Measurements from ENCODE around the gene NDNF.

The NDNF gene

GRCh38 chr4:121011780-121012340 lies 60.5 kb downstream of the NDNF start:
- no peak for DNase-seq

- DNase-seq: no peak
These were observed 61.2 kb downstream of the NDNF start for GRCh38 chr4:121011138-121011537.

GRCh38 chr4:121009578-121010478 lies 62.5 kb downstream of the NDNF start:
- no peak for DNase-seq

GRCh38 chr4:121007660-121008059 lies 64.7 kb downstream of the NDNF start:
- no peak for DNase-seq

- DNase-seq: no peak
These were observed 68.5 kb downstream of the NDNF start for GRCh38 chr4:121003863-121004262.

GRCh38 chr4:120995266-120996010 lies 76.9 kb downstream of the NDNF start:
- DNase-seq: no peak

- DNase-seq: no peak
These were observed 77.8 kb downstream of the NDNF start for GRCh38 chr4:120994521-120994920.

GRCh38 chr4:120991885-120992284 lies 80.5 kb downstream of the NDNF start:
- DNase-seq: no peak

GRCh38 chr4:120990246-120990645 lies 82.1 kb downstream of the NDNF start:
- no peak for DNase-seq

Measured in hematopoietic multipotent progenitor cell treated with erythropoietin and hydrocortisone succinate and interleukin-3 and kit ligand, for 8 days (in vitro differentiated cells).